ENCODE results near the gene CDC25B. TPM values are rescaled to one million over a fixed set of nuclear protein-coding genes. Genes with fewer than 3 reads are reported as not detected.

CDC25B gene
- total and polyA plus RNA-seq, 2 of the 13 experiments (the other 11 are each of a cell fraction or from before 2014, with no cell fraction given) = 14.5 to 19.4 TPM

DNA sequence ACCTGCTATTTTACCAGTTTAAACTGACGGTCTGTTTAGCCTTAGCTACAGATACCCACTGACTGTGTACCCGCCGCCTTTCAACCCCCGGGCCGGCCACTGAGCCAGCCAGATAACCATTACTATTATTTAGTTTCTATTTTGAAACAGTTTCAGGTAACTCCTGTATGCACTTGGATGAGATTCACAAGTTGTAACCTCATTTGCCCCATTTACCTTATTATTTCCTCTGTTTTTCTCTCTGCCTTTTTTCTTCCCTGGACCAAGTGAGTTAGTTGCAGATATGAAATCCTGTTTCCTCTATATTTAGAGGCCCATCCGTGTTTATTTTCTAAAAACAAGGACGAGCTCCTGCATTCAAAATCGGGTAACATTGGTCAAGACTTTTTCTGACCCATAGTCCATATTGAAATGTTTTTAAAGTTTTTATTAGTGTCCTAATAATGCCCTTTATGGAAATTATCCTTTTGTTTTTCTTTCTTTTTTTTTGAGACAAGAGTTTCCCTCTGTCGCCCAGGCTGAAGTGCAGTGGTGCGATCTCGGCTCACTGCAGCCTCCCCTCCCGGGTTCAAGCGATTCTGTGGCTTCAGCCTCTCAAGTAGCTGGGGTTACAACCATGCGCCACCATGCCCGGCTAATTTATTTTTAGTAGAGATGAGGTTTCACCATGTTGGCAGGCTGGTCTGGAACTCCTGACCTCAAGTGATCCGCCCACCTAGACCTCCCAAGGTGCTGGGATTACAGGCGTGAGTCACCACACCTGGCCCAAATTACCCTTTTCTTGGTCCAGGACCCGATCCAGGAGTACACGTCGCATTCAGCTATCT is 25.0 kb downstream of the CDC25B start (continued):
- TF ChIP-seq, protein P1, sequence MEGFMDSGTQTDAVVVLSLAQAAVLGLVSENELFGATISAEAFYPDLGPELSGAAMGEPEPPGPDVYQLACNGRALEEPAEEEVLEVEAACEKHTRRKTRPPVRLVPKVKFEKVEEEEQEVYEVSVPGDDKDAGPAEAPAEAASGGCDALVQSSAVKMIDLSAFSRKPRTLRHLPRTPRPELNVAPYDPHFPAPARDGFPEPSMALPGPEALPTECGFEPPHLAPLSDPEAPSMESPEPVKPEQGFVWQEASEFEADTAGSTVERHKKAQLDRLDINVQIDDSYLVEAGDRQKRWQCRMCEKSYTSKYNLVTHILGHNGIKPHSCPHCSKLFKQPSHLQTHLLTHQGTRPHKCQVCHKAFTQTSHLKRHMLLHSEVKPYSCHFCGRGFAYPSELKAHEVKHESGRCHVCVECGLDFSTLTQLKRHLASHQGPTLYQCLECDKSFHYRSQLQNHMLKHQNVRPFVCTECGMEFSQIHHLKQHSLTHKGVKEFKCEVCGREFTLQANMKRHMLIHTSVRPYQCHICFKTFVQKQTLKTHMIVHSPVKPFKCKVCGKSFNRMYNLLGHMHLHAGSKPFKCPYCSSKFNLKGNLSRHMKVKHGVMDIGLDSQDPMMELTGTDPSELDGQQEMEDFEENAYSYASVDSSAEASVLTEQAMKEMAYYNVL (CRISPR knock-in tag; IDR thresholded peaks at IDR 0.05; ENCODE audit: borderline replicate concordance) = no peak
- TF ChIP-seq MTF2 (CRISPR knock-in tag; IDR thresholded peaks at IDR 0.05; ENCODE audit: borderline replicate concordance) = no peak
- TF ChIP-seq SRSF1 (optimal IDR thresholded peaks at IDR 0.05; ENCODE audit: low read depth, low read length) = no peak
- no peak for TF ChIP-seq ZNF33B (CRISPR knock-in tag; IDR thresholded peaks at IDR 0.05)
- TF ChIP-seq, protein P2, sequence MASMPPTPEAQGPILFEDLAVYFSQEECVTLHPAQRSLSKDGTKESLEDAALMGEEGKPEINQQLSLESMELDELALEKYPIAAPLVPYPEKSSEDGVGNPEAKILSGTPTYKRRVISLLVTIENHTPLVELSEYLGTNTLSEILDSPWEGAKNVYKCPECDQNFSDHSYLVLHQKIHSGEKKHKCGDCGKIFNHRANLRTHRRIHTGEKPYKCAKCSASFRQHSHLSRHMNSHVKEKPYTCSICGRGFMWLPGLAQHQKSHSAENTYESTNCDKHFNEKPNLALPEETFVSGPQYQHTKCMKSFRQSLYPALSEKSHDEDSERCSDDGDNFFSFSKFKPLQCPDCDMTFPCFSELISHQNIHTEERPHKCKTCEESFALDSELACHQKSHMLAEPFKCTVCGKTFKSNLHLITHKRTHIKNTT (CRISPR knock-in tag; IDR thresholded peaks at IDR 0.05) = no peak
- no peak for TF ChIP-seq RFXAP (CRISPR knock-in tag; IDR thresholded peaks at IDR 0.05; ENCODE audit: borderline replicate concordance)
- TF ChIP-seq PITX1 (CRISPR knock-in tag; IDR thresholded peaks at IDR 0.05) = no peak
- TF ChIP-seq, protein P3, sequence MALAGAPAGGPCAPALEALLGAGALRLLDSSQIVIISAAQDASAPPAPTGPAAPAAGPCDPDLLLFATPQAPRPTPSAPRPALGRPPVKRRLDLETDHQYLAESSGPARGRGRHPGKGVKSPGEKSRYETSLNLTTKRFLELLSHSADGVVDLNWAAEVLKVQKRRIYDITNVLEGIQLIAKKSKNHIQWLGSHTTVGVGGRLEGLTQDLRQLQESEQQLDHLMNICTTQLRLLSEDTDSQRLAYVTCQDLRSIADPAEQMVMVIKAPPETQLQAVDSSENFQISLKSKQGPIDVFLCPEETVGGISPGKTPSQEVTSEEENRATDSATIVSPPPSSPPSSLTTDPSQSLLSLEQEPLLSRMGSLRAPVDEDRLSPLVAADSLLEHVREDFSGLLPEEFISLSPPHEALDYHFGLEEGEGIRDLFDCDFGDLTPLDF (CRISPR knock-in tag; IDR thresholded peaks at IDR 0.05) = no peak; the same call in 1 of the 2 replicates
- TF ChIP-seq, protein P4, sequence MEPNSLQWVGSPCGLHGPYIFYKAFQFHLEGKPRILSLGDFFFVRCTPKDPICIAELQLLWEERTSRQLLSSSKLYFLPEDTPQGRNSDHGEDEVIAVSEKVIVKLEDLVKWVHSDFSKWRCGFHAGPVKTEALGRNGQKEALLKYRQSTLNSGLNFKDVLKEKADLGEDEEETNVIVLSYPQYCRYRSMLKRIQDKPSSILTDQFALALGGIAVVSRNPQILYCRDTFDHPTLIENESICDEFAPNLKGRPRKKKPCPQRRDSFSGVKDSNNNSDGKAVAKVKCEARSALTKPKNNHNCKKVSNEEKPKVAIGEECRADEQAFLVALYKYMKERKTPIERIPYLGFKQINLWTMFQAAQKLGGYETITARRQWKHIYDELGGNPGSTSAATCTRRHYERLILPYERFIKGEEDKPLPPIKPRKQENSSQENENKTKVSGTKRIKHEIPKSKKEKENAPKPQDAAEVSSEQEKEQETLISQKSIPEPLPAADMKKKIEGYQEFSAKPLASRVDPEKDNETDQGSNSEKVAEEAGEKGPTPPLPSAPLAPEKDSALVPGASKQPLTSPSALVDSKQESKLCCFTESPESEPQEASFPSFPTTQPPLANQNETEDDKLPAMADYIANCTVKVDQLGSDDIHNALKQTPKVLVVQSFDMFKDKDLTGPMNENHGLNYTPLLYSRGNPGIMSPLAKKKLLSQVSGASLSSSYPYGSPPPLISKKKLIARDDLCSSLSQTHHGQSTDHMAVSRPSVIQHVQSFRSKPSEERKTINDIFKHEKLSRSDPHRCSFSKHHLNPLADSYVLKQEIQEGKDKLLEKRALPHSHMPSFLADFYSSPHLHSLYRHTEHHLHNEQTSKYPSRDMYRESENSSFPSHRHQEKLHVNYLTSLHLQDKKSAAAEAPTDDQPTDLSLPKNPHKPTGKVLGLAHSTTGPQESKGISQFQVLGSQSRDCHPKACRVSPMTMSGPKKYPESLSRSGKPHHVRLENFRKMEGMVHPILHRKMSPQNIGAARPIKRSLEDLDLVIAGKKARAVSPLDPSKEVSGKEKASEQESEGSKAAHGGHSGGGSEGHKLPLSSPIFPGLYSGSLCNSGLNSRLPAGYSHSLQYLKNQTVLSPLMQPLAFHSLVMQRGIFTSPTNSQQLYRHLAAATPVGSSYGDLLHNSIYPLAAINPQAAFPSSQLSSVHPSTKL (CRISPR knock-in tag; IDR thresholded peaks at IDR 0.05) = no peak
- TF ChIP-seq, protein P5, sequence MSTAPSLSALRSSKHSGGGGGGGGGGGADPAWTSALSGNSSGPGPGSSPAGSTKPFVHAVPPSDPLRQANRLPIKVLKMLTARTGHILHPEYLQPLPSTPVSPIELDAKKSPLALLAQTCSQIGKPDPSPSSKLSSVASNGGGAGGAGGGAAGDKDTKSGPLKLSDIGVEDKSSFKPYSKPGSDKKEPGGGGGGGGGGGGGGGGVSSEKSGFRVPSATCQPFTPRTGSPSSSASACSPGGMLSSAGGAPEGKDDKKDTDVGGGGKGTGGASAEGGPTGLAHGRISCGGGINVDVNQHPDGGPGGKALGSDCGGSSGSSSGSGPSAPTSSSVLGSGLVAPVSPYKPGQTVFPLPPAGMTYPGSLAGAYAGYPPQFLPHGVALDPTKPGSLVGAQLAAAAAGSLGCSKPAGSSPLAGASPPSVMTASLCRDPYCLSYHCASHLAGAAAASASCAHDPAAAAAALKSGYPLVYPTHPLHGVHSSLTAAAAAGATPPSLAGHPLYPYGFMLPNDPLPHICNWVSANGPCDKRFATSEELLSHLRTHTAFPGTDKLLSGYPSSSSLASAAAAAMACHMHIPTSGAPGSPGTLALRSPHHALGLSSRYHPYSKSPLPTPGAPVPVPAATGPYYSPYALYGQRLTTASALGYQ (CRISPR knock-in tag; IDR thresholded peaks at IDR 0.05) = no peak
- TF ChIP-seq, protein P6, sequence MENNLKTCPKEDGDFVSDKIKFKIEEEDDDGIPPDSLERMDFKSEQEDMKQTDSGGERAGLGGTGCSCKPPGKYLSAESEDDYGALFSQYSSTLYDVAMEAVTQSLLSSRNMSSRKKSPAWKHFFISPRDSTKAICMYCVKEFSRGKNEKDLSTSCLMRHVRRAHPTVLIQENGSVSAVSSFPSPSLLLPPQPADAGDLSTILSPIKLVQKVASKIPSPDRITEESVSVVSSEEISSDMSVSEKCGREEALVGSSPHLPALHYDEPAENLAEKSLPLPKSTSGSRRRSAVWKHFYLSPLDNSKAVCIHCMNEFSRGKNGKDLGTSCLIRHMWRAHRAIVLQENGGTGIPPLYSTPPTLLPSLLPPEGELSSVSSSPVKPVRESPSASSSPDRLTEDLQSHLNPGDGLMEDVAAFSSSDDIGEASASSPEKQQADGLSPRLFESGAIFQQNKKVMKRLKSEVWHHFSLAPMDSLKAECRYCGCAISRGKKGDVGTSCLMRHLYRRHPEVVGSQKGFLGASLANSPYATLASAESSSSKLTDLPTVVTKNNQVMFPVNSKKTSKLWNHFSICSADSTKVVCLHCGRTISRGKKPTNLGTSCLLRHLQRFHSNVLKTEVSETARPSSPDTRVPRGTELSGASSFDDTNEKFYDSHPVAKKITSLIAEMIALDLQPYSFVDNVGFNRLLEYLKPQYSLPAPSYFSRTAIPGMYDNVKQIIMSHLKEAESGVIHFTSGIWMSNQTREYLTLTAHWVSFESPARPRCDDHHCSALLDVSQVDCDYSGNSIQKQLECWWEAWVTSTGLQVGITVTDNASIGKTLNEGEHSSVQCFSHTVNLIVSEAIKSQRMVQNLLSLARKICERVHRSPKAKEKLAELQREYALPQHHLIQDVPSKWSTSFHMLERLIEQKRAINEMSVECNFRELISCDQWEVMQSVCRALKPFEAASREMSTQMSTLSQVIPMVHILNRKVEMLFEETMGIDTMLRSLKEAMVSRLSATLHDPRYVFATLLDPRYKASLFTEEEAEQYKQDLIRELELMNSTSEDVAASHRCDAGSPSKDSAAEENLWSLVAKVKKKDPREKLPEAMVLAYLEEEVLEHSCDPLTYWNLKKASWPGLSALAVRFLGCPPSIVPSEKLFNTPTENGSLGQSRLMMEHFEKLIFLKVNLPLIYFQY (CRISPR knock-in tag; IDR thresholded peaks at IDR 0.05; ENCODE audit: borderline replicate concordance) = no peak

Data from HepG2 (cell line).